ENCODE measurements around the gene LRTM1. TPM values are rescaled to one million over a fixed set of nuclear protein-coding genes. Genes with fewer than 3 reads are reported as not detected.

Gene LRTM1
- total RNA-seq, 1 experiment from 2014 or later, result not detected

DNA sequence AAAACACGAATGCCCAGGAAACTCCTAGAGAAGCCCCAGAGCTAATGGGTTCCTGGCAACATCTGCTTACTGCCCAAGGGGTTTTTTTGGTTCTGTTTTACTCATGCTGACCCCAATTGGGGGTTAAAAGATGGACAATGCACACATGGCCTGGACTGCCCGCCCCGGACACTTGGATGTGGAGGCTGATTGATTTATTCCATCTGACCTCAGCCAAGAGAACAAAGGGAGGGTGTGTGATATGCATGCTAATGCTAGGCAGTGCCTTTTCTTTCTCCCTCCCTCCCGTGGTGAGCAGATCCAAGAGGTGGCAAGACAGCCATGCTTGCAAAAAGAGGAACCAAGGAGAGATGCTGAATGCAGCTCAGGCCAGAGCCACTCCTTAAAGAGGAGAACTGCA is 3.3 kb upstream of the LRTM1 start:
- DNase-seq (ENCODE audit: low read depth, low spot score) (no peak), ATAC-seq (no peak)
- H3K27me3 ChIP-seq (ENCODE audit: insufficient read depth, low read length), result no peaks in the 10 kb centered on the region
- H3K27ac ChIP-seq (ENCODE audit: low read depth, low read length), result no peak overlapping the region
- RAD21 ChIA-PET (ENCODE audit: low non-redundant PET in 1 of 2, low total read pairs in 2 of 2, uncharacterized antibody in 2 of 2, unreplicated experiment in 2 of 2), result no interaction called here
- CTCF ChIA-PET, result no interaction called here
- H3K79me2 ChIP-seq (ENCODE audit: insufficient read depth, low read length), result no peaks in the 10 kb centered on the region
- intact Hi-C loops (cut with micrococcal nuclease), result no loop called here
- H3K9me2 ChIP-seq (ENCODE audit: insufficient read depth), result no peaks in the 10 kb centered on the region
- no peak overlapping the region for H3K4me2 ChIP-seq (ENCODE audit: low read length)
- H3K9me3 ChIP-seq (ENCODE audit: control insufficient read depth in 1 of 2, insufficient read depth in 1 of 2, low read depth in 1 of 2, low read length in 2 of 2), result peaks cover 4 to 13% of the 10 kb centered on the region in 2 experiments; a peak in 1 of 4 replicates
- H3K4me1 ChIP-seq (ENCODE audit: control insufficient read depth in 1 of 2, insufficient read depth in 2 of 2, low read length in 2 of 2), result no peaks in the 10 kb centered on the region
- H4K20me1 ChIP-seq (ENCODE audit: insufficient read depth), result no peaks in the 10 kb centered on the region
- H3K36me3 ChIP-seq (ENCODE audit: control insufficient read depth in 1 of 2, insufficient read depth in 2 of 2, low read length in 2 of 2), result no peaks in the 10 kb centered on the region
- H3K9ac ChIP-seq (ENCODE audit: low read length), result no peak overlapping the region
- no peak overlapping the region for H3K4me3 ChIP-seq (replicated peaks in 1 of 2; ENCODE audit: low read depth in 1 of 2, low read length in 2 of 2)
- no peak overlapping the region for H2AFZ ChIP-seq (ENCODE audit: low read depth, low read length, poor library complexity, severe bottlenecking)
- no peak for TF ChIP-seq YY1 (IDR thresholded peaks at IDR 0.05; ENCODE audit: extremely low read depth, insufficient replicate concordance, low read depth, low read length)
- TF ChIP-seq POLR2AphosphoS5 (IDR thresholded peaks at IDR 0.05; ENCODE audit: low read depth, low read length), result no peak
- TF ChIP-seq CEBPB (IDR thresholded peaks at IDR 0.05; ENCODE audit: low read depth), result no peak
- no peak for TF ChIP-seq ZBTB33 (IDR thresholded peaks at IDR 0.05; ENCODE audit: extremely low read depth, insufficient replicate concordance, low read length)
- TF ChIP-seq FOSL1 (IDR thresholded peaks at IDR 0.05; ENCODE audit: low read depth), result no peak
- TF ChIP-seq TCF7L2 (IDR thresholded peaks at IDR 0.05; ENCODE audit: borderline replicate concordance, extremely low read depth, insufficient read depth, insufficient read length), result no peak
- TF ChIP-seq ELF1 (IDR thresholded peaks at IDR 0.05; ENCODE audit: borderline replicate concordance, low read depth), result no peak
- TF ChIP-seq EGR1 (IDR thresholded peaks at IDR 0.05; ENCODE audit: low read depth), result no peak
- TF ChIP-seq ZFX (IDR thresholded peaks at IDR 0.05), result no peak
- TF ChIP-seq, protein P1, sequence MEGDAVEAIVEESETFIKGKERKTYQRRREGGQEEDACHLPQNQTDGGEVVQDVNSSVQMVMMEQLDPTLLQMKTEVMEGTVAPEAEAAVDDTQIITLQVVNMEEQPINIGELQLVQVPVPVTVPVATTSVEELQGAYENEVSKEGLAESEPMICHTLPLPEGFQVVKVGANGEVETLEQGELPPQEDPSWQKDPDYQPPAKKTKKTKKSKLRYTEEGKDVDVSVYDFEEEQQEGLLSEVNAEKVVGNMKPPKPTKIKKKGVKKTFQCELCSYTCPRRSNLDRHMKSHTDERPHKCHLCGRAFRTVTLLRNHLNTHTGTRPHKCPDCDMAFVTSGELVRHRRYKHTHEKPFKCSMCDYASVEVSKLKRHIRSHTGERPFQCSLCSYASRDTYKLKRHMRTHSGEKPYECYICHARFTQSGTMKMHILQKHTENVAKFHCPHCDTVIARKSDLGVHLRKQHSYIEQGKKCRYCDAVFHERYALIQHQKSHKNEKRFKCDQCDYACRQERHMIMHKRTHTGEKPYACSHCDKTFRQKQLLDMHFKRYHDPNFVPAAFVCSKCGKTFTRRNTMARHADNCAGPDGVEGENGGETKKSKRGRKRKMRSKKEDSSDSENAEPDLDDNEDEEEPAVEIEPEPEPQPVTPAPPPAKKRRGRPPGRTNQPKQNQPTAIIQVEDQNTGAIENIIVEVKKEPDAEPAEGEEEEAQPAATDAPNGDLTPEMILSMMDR (IDR thresholded peaks at IDR 0.05 in 2 of 3, conservative IDR thresholded peaks at IDR 0.05 in 1 of 3; ENCODE audit: borderline replicate concordance in 1 of 3, insufficient read depth in 1 of 3, low read depth in 2 of 3, low read length in 2 of 3), result no peak
- TF ChIP-seq POLR2A (IDR thresholded peaks at IDR 0.05; ENCODE audit: borderline replicate concordance, extremely low read depth, insufficient read depth, insufficient read length), result no peak
- TF ChIP-seq, protein P2, sequence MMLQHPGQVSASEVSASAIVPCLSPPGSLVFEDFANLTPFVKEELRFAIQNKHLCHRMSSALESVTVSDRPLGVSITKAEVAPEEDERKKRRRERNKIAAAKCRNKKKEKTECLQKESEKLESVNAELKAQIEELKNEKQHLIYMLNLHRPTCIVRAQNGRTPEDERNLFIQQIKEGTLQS (IDR thresholded peaks at IDR 0.05), result no peak
- no TSS peak for BruUV-seq (replicated peaks)
- POLR2A ChIA-PET, result no interaction called here

All from HCT116 (cell line).